ENCODE results near the gene POLR2L. TPM values are rescaled to one million over a fixed set of nuclear protein-coding genes. Genes with fewer than 3 reads are reported as not detected.

POLR2L gene
- total and polyA plus RNA-seq, 2 of the 13 experiments (the other 11 are each of a cell fraction or from before 2014, with no cell fraction given): 104 to 114 TPM

DNA sequence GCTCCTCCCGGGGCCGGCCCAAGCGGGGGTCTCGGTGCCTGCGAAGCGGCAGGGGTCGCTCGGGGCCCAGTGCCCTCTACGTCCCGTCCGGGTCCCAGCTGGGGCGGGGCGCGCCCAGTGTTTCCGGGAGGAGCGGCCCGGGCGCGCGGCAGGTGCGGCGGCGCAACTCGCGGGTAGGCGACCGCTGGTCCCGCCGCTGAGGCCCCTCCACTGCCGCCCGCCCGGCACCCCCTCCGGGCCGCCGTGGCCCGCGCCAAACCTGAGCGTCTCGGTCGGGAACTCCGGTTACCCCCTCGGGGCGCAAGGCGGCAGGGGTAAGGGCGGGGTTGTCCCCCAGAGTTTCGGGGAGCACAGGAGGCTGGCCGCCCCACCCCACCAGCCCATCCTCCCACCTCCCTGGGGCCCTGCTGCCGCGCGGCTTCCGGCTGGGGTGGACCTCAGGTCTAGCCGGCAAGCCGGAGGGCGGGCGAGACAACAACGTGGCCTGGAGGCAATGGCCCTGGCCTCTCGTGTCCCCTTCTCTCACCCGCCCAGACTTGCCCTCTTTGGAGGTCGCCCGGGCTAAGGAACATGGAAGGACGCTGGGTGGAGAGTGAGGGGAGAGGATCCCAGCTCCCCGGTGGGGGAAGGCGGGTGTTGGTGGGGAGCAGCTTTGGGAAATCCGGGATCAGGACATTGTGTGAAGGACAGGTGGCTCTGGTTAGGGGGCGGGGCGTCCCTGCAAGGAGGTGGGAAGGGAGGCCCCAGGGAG lies 15.0 kb downstream of the POLR2L start (continued):
- TF ChIP-seq KLF16 (CRISPR knock-in tag; IDR thresholded peaks at IDR 0.05) (peak in 1 of 2 experiments; percentile 72; a peak in 1 of 4 replicates), ONECUT2 (CRISPR knock-in tag; IDR thresholded peaks at IDR 0.05) (no peak), MTF2 (CRISPR knock-in tag; IDR thresholded peaks at IDR 0.05; ENCODE audit: borderline replicate concordance) (peak; percentile 94), YY1 (IDR thresholded peaks at IDR 0.05; ENCODE audit: insufficient read depth, insufficient replicate concordance, low read depth, low read length) (peak; percentile 10), REXO4 (CRISPR knock-in tag; IDR thresholded peaks at IDR 0.05; ENCODE audit: borderline replicate concordance) (no peak), ZNF567 (CRISPR knock-in tag; IDR thresholded peaks at IDR 0.05; ENCODE audit: borderline replicate concordance) (peak; percentile 90; the same call in 1 of the 2 replicates), STAG1 (CRISPR knock-in tag; IDR thresholded peaks at IDR 0.05) (peak; percentile 25; the same call in 1 of the 2 replicates), NR1H2 (CRISPR knock-in tag; IDR thresholded peaks at IDR 0.05; ENCODE audit: borderline replicate concordance, low read depth) (no peak), SOX13 (IDR thresholded peaks at IDR 0.05) (no peak), SOX13 (CRISPR knock-in tag; conservative IDR thresholded peaks at IDR 0.05 in 1 of 2, IDR thresholded peaks at IDR 0.05 in 1 of 2) (peak in 1 of 2 experiments; percentile 44; a peak in 2 of 4 replicates), POLR2A (IDR thresholded peaks at IDR 0.05; ENCODE audit: insufficient read depth in 1 of 2, low read depth in 2 of 2, low read length in 2 of 2) (no peak), ELF1 (CRISPR knock-in tag; IDR thresholded peaks at IDR 0.05) (peak; percentile 73), ZNF225 (CRISPR knock-in tag; IDR thresholded peaks at IDR 0.05) (peak; percentile 73; the same call in 1 of the 2 replicates), MAF1 (CRISPR knock-in tag; IDR thresholded peaks at IDR 0.05; ENCODE audit: borderline replicate concordance) (no peak), ZNF292 (CRISPR knock-in tag; IDR thresholded peaks at IDR 0.05; ENCODE audit: borderline replicate concordance, low read depth) (peak; percentile 33; the same call in 1 of the 2 replicates), NCOA2 (CRISPR knock-in tag; IDR thresholded peaks at IDR 0.05) (no peak; the same call in 1 of the 2 replicates), ZNF883 (CRISPR knock-in tag; IDR thresholded peaks at IDR 0.05; ENCODE audit: not compliant biosample characterization) (no peak)
- TF ChIP-seq, protein P1, sequence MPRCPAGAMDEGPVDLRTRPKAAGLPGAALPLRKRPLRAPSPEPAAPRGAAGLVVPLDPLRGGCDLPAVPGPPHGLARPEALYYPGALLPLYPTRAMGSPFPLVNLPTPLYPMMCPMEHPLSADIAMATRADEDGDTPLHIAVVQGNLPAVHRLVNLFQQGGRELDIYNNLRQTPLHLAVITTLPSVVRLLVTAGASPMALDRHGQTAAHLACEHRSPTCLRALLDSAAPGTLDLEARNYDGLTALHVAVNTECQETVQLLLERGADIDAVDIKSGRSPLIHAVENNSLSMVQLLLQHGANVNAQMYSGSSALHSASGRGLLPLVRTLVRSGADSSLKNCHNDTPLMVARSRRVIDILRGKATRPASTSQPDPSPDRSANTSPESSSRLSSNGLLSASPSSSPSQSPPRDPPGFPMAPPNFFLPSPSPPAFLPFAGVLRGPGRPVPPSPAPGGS (CRISPR knock-in tag; IDR thresholded peaks at IDR 0.05): 0 out of 2 replicates have a peak, but pooled peaks have one; percentile 42
- TF ChIP-seq, protein P2, sequence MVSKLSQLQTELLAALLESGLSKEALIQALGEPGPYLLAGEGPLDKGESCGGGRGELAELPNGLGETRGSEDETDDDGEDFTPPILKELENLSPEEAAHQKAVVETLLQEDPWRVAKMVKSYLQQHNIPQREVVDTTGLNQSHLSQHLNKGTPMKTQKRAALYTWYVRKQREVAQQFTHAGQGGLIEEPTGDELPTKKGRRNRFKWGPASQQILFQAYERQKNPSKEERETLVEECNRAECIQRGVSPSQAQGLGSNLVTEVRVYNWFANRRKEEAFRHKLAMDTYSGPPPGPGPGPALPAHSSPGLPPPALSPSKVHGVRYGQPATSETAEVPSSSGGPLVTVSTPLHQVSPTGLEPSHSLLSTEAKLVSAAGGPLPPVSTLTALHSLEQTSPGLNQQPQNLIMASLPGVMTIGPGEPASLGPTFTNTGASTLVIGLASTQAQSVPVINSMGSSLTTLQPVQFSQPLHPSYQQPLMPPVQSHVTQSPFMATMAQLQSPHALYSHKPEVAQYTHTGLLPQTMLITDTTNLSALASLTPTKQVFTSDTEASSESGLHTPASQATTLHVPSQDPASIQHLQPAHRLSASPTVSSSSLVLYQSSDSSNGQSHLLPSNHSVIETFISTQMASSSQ (IDR thresholded peaks at IDR 0.05; ENCODE audit: low read depth): no peak
- TF ChIP-seq, protein P2 (CRISPR knock-in tag; IDR thresholded peaks at IDR 0.05; ENCODE audit: borderline replicate concordance): no peak; the same call in 1 of the 2 replicates
- TF ChIP-seq, protein P3, sequence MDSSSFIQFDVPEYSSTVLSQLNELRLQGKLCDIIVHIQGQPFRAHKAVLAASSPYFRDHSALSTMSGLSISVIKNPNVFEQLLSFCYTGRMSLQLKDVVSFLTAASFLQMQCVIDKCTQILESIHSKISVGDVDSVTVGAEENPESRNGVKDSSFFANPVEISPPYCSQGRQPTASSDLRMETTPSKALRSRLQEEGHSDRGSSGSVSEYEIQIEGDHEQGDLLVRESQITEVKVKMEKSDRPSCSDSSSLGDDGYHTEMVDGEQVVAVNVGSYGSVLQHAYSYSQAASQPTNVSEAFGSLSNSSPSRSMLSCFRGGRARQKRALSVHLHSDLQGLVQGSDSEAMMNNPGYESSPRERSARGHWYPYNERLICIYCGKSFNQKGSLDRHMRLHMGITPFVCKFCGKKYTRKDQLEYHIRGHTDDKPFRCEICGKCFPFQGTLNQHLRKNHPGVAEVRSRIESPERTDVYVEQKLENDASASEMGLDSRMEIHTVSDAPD (CRISPR knock-in tag; IDR thresholded peaks at IDR 0.05): no peak
